K562 (cell line): ENCODE measurements around the gene TCF4.

Source experiments
- CBFB ChIP-seq: sonication (generic); formaldehyde crosslinking; IDR thresholded peaks from 2 replicates; pipeline ENCODE4 v1.4.0; 2020; ENCODE audit warnings: mild to moderate bottlenecking, missing genetic modification reagents
- CREB1 ChIP-seq, 2 experiments: sonication (generic) in 1 of 2; formaldehyde crosslinking in 1 of 2; IDR thresholded peaks; 2 replicates each; pipeline versions ENCODE4 v1.6.1 to v1.8.0; 2012 to 2022; ENCODE audit warnings: inconsistent platforms in 1 of 2, mild to moderate bottlenecking in 1 of 2, missing genetic modification reagents in 1 of 2, moderate library complexity in 1 of 2
- EGR1 ChIP-seq: fragments of 450-650 bp; conservative IDR thresholded peaks from 2 replicates; pipeline ENCODE4 v1.6.1; 2017; ENCODE audit warnings: mild to moderate bottlenecking
- ELF4 ChIP-seq: fragments of 450-650 bp; formaldehyde crosslinking; IDR thresholded peaks from 2 replicates; pipeline ENCODE4 v1.4.0; 2022; ENCODE audit warnings: missing genetic modification characterization
- HLTF ChIP-seq: fragments of 450-650 bp; IDR thresholded peaks from 2 replicates; pipeline ENCODE4 v1.6.1; 2016
- ILF3 ChIP-seq: fragments of 450-650 bp; IDR thresholded peaks from 2 replicates; pipeline ENCODE4 v1.6.1; 2018; ENCODE audit warnings: antibody characterized with exemption, mild to moderate bottlenecking, moderate library complexity, borderline replicate concordance
- NR1H2 ChIP-seq: sonication (generic); formaldehyde crosslinking; IDR thresholded peaks from 2 replicates; pipeline ENCODE4 v1.4.0; 2020; ENCODE audit warnings: mild to moderate bottlenecking, missing genetic modification reagents
- SMAD2 ChIP-seq: fragments of 150-350 bp; IDR thresholded peaks from 2 replicates; pipeline ENCODE4 v1.6.1; 2014; ENCODE audit warnings: low read depth, mild to moderate bottlenecking, low read length
- TCF7L2 ChIP-seq: fragments of 150-350 bp; IDR thresholded peaks from 2 replicates; pipeline ENCODE4 v1.6.1; 2016; ENCODE audit warnings: low read depth, mild to moderate bottlenecking, low read length, moderate library complexity
- ZNF232 ChIP-seq: sonication (generic); formaldehyde crosslinking; IDR thresholded peaks from 2 replicates; pipeline ENCODE4 v1.8.0; 2022; ENCODE audit warnings: mild to moderate bottlenecking, missing genetic modification reagents
- TF ChIP-seq, protein P1 (sequence below): sonication (generic); formaldehyde crosslinking; IDR thresholded peaks from 2 replicates; pipeline ENCODE4 v1.8.1; 2023; ENCODE audit warnings: mild to moderate bottlenecking, missing genetic modification reagents

DNA sequence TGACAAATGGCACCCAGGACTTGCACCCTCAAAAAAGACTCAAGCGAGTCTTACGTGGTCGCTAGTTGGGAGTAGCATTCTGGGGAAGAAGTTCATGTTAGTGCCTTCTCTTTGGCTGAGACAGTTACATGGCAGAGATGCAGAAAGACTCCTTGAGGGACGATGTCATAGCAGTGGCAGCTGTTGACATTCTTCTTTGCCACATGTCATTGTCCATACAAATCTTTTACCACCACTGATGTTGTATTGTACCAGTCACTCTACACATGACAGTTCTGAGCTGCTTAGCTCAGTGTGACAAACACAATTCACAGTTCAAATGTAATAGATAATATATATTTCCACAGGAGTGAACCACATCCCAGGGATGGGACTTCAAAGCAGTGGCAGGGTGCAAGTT lies 197.1 kb downstream of the TCF4 start:
- TF ChIP-seq EGR1, result no peak
- TF ChIP-seq SMAD2, result no peak
- no peak for TF ChIP-seq ELF4
- TF ChIP-seq ILF3, result no peak
- no peak for TF ChIP-seq ZNF232 (CRISPR knock-in tag)
- TF ChIP-seq CREB1 (IDR thresholded peaks at IDR 0.05), result no peak
- TF ChIP-seq CREB1 (CRISPR knock-in tag; IDR thresholded peaks at IDR 0.05), result no peak
- no peak for TF ChIP-seq CBFB (CRISPR knock-in tag)
- TF ChIP-seq TCF7L2, result no peak
- TF ChIP-seq HLTF, result no peak
- TF ChIP-seq, protein P1, sequence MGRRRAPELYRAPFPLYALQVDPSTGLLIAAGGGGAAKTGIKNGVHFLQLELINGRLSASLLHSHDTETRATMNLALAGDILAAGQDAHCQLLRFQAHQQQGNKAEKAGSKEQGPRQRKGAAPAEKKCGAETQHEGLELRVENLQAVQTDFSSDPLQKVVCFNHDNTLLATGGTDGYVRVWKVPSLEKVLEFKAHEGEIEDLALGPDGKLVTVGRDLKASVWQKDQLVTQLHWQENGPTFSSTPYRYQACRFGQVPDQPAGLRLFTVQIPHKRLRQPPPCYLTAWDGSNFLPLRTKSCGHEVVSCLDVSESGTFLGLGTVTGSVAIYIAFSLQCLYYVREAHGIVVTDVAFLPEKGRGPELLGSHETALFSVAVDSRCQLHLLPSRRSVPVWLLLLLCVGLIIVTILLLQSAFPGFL (CRISPR knock-in tag), result no peak
- no peak for TF ChIP-seq NR1H2 (CRISPR knock-in tag)
